CD4-positive, alpha-beta T cell (primary cell): ENCODE data around the gene PPP1CA. TPM values are rescaled to one million over a fixed set of nuclear protein-coding genes. Genes with fewer than 3 reads are reported as not detected.

Experiments used
- ATAC-seq: fragments of 200-7000 bp; cut with Tn5 transposase; one replicate; pipeline ENCODE4 v1.10.0; 2022; ENCODE audit warnings: mild to moderate bottlenecking; ENCODE audit not compliant: poor library complexity
- CTCF ChIA-PET: fragments of 350-600 bp; sonication (Branson Sonifier 250); formaldehyde crosslinking; loops from one replicate; lab custom pipeline; 2021; ENCODE audit warnings: antibody characterized with exemption, inconsistent platforms; lab: Charles Lee
- POLR2A ChIA-PET: fragments of 350-600 bp; sonication (Branson Sonifier 250); formaldehyde crosslinking; loops from one replicate; lab custom pipeline; 2021; ENCODE audit warnings: antibody characterized with exemption, inconsistent platforms; lab: Charles Lee
- DNase-seq, 14 experiments: peaks; one replicate each; pipeline ENCODE4 v3.0.0-alpha.2; 2013 to 2020; ENCODE audit warnings: mixed read lengths in 2 of 14
- H3K27ac ChIP-seq, 2 donors: one replicate each; pipeline versions ENCODE4 v1.5.1 to v1.7.0; 2013; ENCODE audit warnings: low read length in 2 of 2, low read depth in 1 of 2, mild to moderate bottlenecking in 1 of 2
- H3K27me3 ChIP-seq, 2 experiments: 1 replicate in 1 of 2; 2 replicates in 1 of 2; pipeline versions ENCODE4 v1.6.1 to v1.7.0; 2013; ENCODE audit warnings: low read length in 2 of 2, control low read depth in 1 of 2, mild to moderate bottlenecking in 1 of 2, moderate library complexity in 1 of 2; ENCODE audit not compliant: insufficient read depth in 2 of 2, control insufficient read depth in 1 of 2
- H3K36me3 ChIP-seq: one replicate; pipeline ENCODE4 v1.6.1; 2013; ENCODE audit warnings: low read length, control low read depth; ENCODE audit not compliant: insufficient read depth
- H3K4me1 ChIP-seq: one replicate; pipeline ENCODE4 v1.6.1; 2013; ENCODE audit warnings: low read length, control low read depth; ENCODE audit not compliant: insufficient read depth
- H3K4me3 ChIP-seq: one replicate; pipeline ENCODE4 v1.5.1; 2013; ENCODE audit warnings: mild to moderate bottlenecking, low read length, moderate library complexity
- H3K9me3 ChIP-seq, 2 experiments: 1 replicate in 1 of 2; 2 replicates in 1 of 2; pipeline versions ENCODE4 v1.6.1 to v1.7.0; 2013; ENCODE audit warnings: low read length in 2 of 2, mild to moderate bottlenecking in 2 of 2, control low read depth in 1 of 2, moderate library complexity in 1 of 2; ENCODE audit not compliant: control insufficient read depth in 1 of 2, insufficient read depth in 1 of 2
- H3K27ac Mint-ChIP-seq: one replicate; pipeline ENCODE4 v1.8.0; 2020; ENCODE audit warnings: mixed read lengths
- H3K27me3 Mint-ChIP-seq: one replicate; pipeline ENCODE4 v1.8.0; 2021; ENCODE audit warnings: mixed read lengths
- H3K36me3 Mint-ChIP-seq: one replicate; pipeline ENCODE4 v1.8.0; 2021; ENCODE audit warnings: low read depth, mixed read lengths
- H3K4me1 Mint-ChIP-seq: one replicate; pipeline ENCODE4 v1.8.0; 2021; ENCODE audit warnings: low read depth, mixed read lengths
- H3K4me3 Mint-ChIP-seq: one replicate; pipeline ENCODE4 v1.8.0; 2020; ENCODE audit warnings: mild to moderate bottlenecking, mixed read lengths
- H3K9me3 Mint-ChIP-seq: one replicate; pipeline ENCODE4 v1.8.0; 2020; ENCODE audit warnings: mixed read lengths
- CTCF ChIP-seq: fragments of 200-600 bp; IDR thresholded peaks from one replicate; pipeline ENCODE4 v1.8.0; 2022; ENCODE audit warnings: antibody characterized with exemption, mild to moderate bottlenecking
- intact Hi-C, 2 experiments: fragments of 100-400 bp; cut with DNase I in 1 of 2; cut with micrococcal nuclease in 1 of 2; formaldehyde crosslinking; loops; one replicate each; pipeline versions ENCODE4 v1.15.1 to v1.9.0; 2023 to 2025; cut with DNase I, micrococcal nuclease
- total RNA-seq, 174 experiments: library from RNA in 2 of 174; stranded (reverse) in 2 of 174; gene quantifications; one replicate each; pipeline ENCODE4 v1.2.3 and lab custom pipeline; 2021 to 2026

Gene PPP1CA
- total RNA-seq, 2 experiments from 2014 or later = 42.0 to 45.5 TPM

GRCh38 chr11:67434395-67434881 lies 32.8 kb upstream of the PPP1CA start:
- H3K9me3 Mint-ChIP-seq = no peaks in the 10 kb centered on the region
- no peak for TF ChIP-seq CTCF

GRCh38 chr11:67433536-67434394 lies 32.1 kb upstream of the PPP1CA start:
- intact Hi-C loops = loop anchor here in 1 of 2 experiments (2.0 kb wide), 1 partner anchor 27 kb away; no protein-coding TSS in a partner anchor
- CTCF ChIA-PET = interaction anchor here (0.6 kb wide), 1 partner anchor 10 kb away, joined by 3 read pairs; no protein-coding TSS in a partner anchor
- Histone ChIP-seq H3K27me3 (no peaks in the 10 kb centered on the region), H3K36me3 (peaks cover 62% of the 10 kb centered on the region), H3K4me1 (peaks cover 77% of the 10 kb centered on the region), H3K4me3 (no peak overlapping the region), H3K27ac (peak overlapping the region; percentile 52 to 94), H3K9me3 (no peaks in the 10 kb centered on the region)
- peak overlapping the region; percentile 66 for H3K4me3 Mint-ChIP-seq
- H3K27ac Mint-ChIP-seq = peak overlapping the region; percentile 78
- no peaks in the 10 kb centered on the region for H3K27me3 Mint-ChIP-seq
- peaks cover 47% of the 10 kb centered on the region for H3K4me1 Mint-ChIP-seq
- peak in 3 of 14 experiments; percentile 37 to 59 (median 51) for DNase-seq
- peaks cover 67% of the 10 kb centered on the region for H3K36me3 Mint-ChIP-seq
- no peak for ATAC-seq
- POLR2A ChIA-PET = interaction anchor here (0.8 to 17.7 kb wide), 12 partner anchors 9 to 82 kb away, joined by 3 to 411 read pairs (median 8); partner anchors contain the start of genes AIP, CARNS1, POLD4 and PPP1CA
- TF ChIP-seq CTCF = no peak
- no peaks in the 10 kb centered on the region for H3K9me3 Mint-ChIP-seq

More at GRCh38 chr11:67434395-67434881, 32.8 kb upstream of the PPP1CA start:
- Histone ChIP-seq H3K4me1 (peaks cover 77% of the 10 kb centered on the region), H3K4me3 (peak overlapping the region; percentile 97), H3K27me3 (no peaks in the 10 kb centered on the region), H3K9me3 (no peaks in the 10 kb centered on the region), H3K36me3 (peaks cover 59% of the 10 kb centered on the region), H3K27ac (peak overlapping the region; percentile 52 to 94)
- ChIA-PET POLR2A (interaction anchor here (1.2 to 17.7 kb wide), 8 partner anchors 10 to 83 kb away, joined by 6 to 411 read pairs (median 11); partner anchors contain the start of genes CARNS1, PPP1CA, TBC1D10C and TMEM134), CTCF (no interaction called here)
- ATAC-seq (no peak), DNase-seq (peak in 2 of 14 experiments; percentile 39 to 50)
- Mint-ChIP-seq H3K27me3 (no peaks in the 10 kb centered on the region), H3K36me3 (peaks cover 68% of the 10 kb centered on the region), H3K27ac (peak overlapping the region; percentile 78), H3K4me3 (peak overlapping the region; percentile 66), H3K4me1 (peaks cover 50% of the 10 kb centered on the region)
- intact Hi-C loops = loop anchor here in 1 of 2 experiments (2.0 kb wide), 1 partner anchor 28 kb away; no protein-coding TSS in a partner anchor

- TF ChIP-seq CTCF = no peak
- Mint-ChIP-seq H3K27me3 (no peaks in the 10 kb centered on the region), H3K27ac (peak overlapping the region; percentile 78), H3K4me1 (peaks cover 54% of the 10 kb centered on the region), H3K9me3 (no peaks in the 10 kb centered on the region), H3K36me3 (peaks cover 73% of the 10 kb centered on the region), H3K4me3 (peak overlapping the region; percentile 77)
- no peak for DNase-seq
- POLR2A ChIA-PET = interaction anchor here (0.6 to 17.7 kb wide), 15 partner anchors 10 to 81 kb away, joined by 3 to 411 read pairs (median 5); partner anchors contain the start of genes AIP, CARNS1, PITPNM1 and POLD4
- H3K9me3 ChIP-seq = no peaks in the 10 kb centered on the region
- CTCF ChIA-PET = no interaction called here
- no peak for ATAC-seq
- peak overlapping the region in 1 of 2 donors; percentile 94 for H3K27ac ChIP-seq
- no peaks in the 10 kb centered on the region for H3K27me3 ChIP-seq
- peaks cover 62% of the 10 kb centered on the region for H3K36me3 ChIP-seq
- intact Hi-C loops = no loop called here
- peaks cover 79% of the 10 kb centered on the region for H3K4me1 ChIP-seq
- no peak overlapping the region for H3K4me3 ChIP-seq
These were observed 31.1 kb upstream of the PPP1CA start for GRCh38 chr11:67432655-67433349.
